MM.1S (cell line): ENCODE measurements around the gene TM2D1.

Source experiments
- DNase-seq: peaks from one replicate; pipeline ENCODE4 v3.0.0-alpha.2; 2015
- H2AFZ ChIP-seq: fragments of 300-600 bp; sonication (generic); 2 replicates; pipeline ENCODE4 v1.6.0; 2016; ENCODE audit warnings: antibody characterized with exemption, low read length
- H3F3A ChIP-seq: fragments of 300-600 bp; sonication (generic); 2 replicates; pipeline ENCODE4 v1.6.1; 2016; ENCODE audit warnings: mild to moderate bottlenecking, antibody characterized with exemption, low read length, moderate library complexity, mixed read lengths; ENCODE audit not compliant: insufficient read depth
- H3K27ac ChIP-seq: fragments of 300-600 bp; sonication (generic); 2 replicates; pipeline ENCODE4 v1.5.1; 2016; ENCODE audit warnings: mild to moderate bottlenecking, low read length
- H3K27me3 ChIP-seq: fragments of 300-600 bp; sonication (generic); replicated peaks from 2 replicates; pipeline ENCODE4 v1.6.0; 2016; ENCODE audit warnings: low read length; ENCODE audit not compliant: insufficient read depth
- H3K36me3 ChIP-seq: fragments of 300-600 bp; sonication (generic); replicated peaks from 2 replicates; pipeline ENCODE4 v1.6.1; 2016; ENCODE audit warnings: mild to moderate bottlenecking, low read length, mixed read lengths; ENCODE audit not compliant: insufficient read depth
- H3K4me1 ChIP-seq: fragments of 300-600 bp; sonication (generic); 2 replicates; pipeline ENCODE4 v1.6.1; 2016; ENCODE audit warnings: low read length, mixed read lengths
- H3K4me2 ChIP-seq: fragments of 300-600 bp; sonication (generic); 2 replicates; pipeline ENCODE4 v1.6.0; 2016; ENCODE audit warnings: low read depth, low read length
- H3K4me3 ChIP-seq: fragments of 300-600 bp; sonication (generic); 2 replicates; pipeline ENCODE4 v1.5.1; 2016; ENCODE audit warnings: low read length, mixed read lengths
- H3K79me2 ChIP-seq: fragments of 300-600 bp; sonication (generic); 2 replicates; pipeline ENCODE4 v1.6.1; 2016; ENCODE audit warnings: mixed run types, low read length, mixed read lengths
- H3K9ac ChIP-seq: fragments of 300-600 bp; sonication (generic); 2 replicates; pipeline ENCODE4 v1.6.1; 2016; ENCODE audit warnings: low read length, mixed read lengths
- H3K9me2 ChIP-seq: fragments of 300-600 bp; sonication (generic); replicated peaks from 2 replicates; pipeline ENCODE4 v1.6.1; 2016; ENCODE audit warnings: mild to moderate bottlenecking, low read length, mixed read lengths; ENCODE audit not compliant: insufficient read depth
- H3K9me3 ChIP-seq: fragments of 300-600 bp; sonication (generic); replicated peaks from 2 replicates; pipeline ENCODE4 v1.6.1; 2016; ENCODE audit warnings: mild to moderate bottlenecking, low read length, mixed read lengths; ENCODE audit not compliant: insufficient read depth
- H4K20me1 ChIP-seq: fragments of 300-600 bp; sonication (generic); 2 replicates; pipeline ENCODE4 v1.6.1; 2016; ENCODE audit warnings: mild to moderate bottlenecking, low read length, moderate library complexity, mixed read lengths; ENCODE audit not compliant: insufficient read depth
- EZH2 ChIP-seq: fragments of 300-600 bp; sonication (generic); optimal IDR thresholded peaks from 2 replicates; pipeline ENCODE3; 2017; ENCODE audit warnings: low read depth, mild to moderate bottlenecking, antibody characterized with exemption, low read length, mixed read lengths
- EZH2phosphoT487 ChIP-seq: fragments of 300-600 bp; sonication (generic); IDR thresholded peaks from 2 replicates; pipeline ENCODE4 v1.6.1; 2018; ENCODE audit warnings: antibody characterized with exemption, low read length
- TF ChIP-seq, protein P1 (sequence below): fragments of 300-600 bp; sonication (generic); IDR thresholded peaks from 2 replicates; pipeline ENCODE4 v1.5.1; 2016; ENCODE audit warnings: antibody characterized with exemption, low read length, mixed read lengths

TM2D1 gene

DNA sequence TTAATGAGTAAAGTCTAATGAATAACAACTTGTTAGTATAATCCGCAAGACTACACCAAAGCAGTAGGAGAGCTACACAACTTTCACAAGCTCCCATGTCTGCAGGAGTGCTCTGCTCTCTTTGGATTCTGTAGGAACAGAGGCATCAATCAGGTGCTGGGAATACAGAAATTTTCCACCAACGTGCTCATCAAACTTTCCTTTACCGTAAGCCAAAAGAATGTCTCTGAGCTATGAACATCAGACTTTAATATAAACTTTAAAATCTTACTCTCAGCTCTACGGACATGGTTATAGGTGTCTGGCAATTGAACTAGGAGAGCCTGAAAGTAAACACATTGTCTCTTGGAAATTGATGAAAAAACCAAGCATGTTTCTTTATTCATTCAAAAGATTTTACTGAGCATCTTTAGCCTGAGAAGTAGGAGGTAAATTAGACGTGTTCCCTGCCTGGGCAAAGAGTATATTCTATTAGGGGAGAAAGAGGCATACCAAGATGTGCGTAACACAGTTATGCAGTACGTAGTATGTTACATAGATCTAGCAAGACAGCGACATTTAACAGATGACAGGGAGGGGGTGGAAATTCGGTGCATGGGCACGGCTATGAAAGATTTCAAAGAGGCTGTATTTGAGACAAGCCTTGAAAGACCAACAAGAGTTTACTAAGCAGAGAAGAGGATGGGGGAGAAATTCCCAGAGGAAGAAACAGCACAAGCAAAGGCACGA, 85.2 kb downstream of the TM2D1 start:
- H3K27me3 ChIP-seq, result no peaks in the 10 kb centered on the region
- no peak for DNase-seq

DNA sequence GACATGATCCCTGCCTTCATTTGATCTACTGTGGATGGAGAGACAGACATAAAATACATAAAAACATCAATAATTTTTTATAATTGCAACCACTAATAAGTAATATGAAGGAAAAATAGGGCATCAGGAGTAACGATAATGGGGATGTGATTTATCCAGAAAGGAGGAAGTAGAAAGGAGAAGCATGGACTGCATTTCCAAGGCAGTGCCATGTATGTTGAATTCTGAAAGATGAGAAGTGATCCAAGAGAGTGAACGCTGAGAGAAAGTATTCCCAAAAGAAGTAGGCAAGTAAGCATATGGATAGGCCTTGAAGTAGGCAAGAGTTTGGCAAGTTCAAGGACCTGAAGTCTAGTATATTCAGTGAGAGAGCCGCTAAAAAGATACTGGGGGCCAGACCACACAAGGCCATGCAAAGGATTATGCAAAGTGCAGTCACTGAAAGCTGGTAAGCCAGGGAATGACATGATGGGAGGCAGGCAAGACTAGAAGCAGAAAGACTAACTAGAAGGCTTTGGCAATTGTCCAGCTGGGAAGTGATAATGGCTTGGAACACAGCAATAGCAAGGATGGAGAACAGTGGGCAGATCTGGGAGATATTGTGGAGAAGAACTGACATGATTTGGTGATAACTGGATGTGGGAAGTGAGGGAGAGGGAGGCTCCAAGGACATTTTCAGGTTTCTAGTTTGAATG, 85.9 kb downstream of the TM2D1 start:
- no peaks in the 10 kb centered on the region for H3K9me2 ChIP-seq
- no peak overlapping the region for H3K27ac ChIP-seq
- DNase-seq, result no peak
- no peaks in the 10 kb centered on the region for H3K9me3 ChIP-seq
- H3K4me2 ChIP-seq, result no peak overlapping the region
- no peaks in the 10 kb centered on the region for H3K79me2 ChIP-seq
- TF ChIP-seq, protein P1, sequence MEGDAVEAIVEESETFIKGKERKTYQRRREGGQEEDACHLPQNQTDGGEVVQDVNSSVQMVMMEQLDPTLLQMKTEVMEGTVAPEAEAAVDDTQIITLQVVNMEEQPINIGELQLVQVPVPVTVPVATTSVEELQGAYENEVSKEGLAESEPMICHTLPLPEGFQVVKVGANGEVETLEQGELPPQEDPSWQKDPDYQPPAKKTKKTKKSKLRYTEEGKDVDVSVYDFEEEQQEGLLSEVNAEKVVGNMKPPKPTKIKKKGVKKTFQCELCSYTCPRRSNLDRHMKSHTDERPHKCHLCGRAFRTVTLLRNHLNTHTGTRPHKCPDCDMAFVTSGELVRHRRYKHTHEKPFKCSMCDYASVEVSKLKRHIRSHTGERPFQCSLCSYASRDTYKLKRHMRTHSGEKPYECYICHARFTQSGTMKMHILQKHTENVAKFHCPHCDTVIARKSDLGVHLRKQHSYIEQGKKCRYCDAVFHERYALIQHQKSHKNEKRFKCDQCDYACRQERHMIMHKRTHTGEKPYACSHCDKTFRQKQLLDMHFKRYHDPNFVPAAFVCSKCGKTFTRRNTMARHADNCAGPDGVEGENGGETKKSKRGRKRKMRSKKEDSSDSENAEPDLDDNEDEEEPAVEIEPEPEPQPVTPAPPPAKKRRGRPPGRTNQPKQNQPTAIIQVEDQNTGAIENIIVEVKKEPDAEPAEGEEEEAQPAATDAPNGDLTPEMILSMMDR, result no peak
- TF ChIP-seq EZH2, result no peak
- no peak for TF ChIP-seq EZH2phosphoT487
- no peaks in the 10 kb centered on the region for H3F3A ChIP-seq
- no peaks in the 10 kb centered on the region for H3K36me3 ChIP-seq
- H3K4me3 ChIP-seq, result no peak overlapping the region
- H4K20me1 ChIP-seq, result no peaks in the 10 kb centered on the region
- H3K9ac ChIP-seq, result no peak overlapping the region
- no peaks in the 10 kb centered on the region for H3K4me1 ChIP-seq
- no peak overlapping the region for H2AFZ ChIP-seq
- no peaks in the 10 kb centered on the region for H3K27me3 ChIP-seq

More for the DNA sequence above, 85.2 kb downstream of the TM2D1 start:
- Histone ChIP-seq H3F3A (no peaks in the 10 kb centered on the region), H3K79me2 (no peaks in the 10 kb centered on the region), H3K9me2 (no peaks in the 10 kb centered on the region), H3K9ac (no peak overlapping the region), H3K4me3 (no peak overlapping the region), H3K36me3 (no peaks in the 10 kb centered on the region), H2AFZ (no peak overlapping the region), H4K20me1 (no peaks in the 10 kb centered on the region), H3K4me2 (no peak overlapping the region), H3K4me1 (no peaks in the 10 kb centered on the region), H3K27ac (no peak overlapping the region), H3K9me3 (no peaks in the 10 kb centered on the region)
- no peak for TF ChIP-seq EZH2
- TF ChIP-seq EZH2phosphoT487, result no peak
- TF ChIP-seq, protein P1, result no peak

DNA sequence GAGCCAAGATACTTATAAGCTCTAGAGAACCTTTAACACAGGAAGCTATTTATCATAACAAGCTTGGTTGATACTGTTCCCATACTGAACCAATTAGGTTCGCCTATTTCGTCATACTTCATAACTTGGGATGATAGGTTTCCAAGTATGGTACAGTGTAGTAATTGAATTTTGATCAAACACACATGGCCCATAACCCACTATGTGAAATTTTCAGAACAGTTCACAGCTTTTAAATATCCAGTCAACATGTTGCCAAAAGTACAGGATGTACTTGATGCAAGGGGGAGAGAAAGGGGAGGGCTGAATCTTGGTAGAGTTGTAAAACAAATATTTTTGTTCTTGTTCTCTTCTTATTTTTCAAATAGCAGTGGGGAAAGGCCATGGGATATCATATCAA, 86.6 kb downstream of the TM2D1 start:
- H4K20me1 ChIP-seq, result no peaks in the 10 kb centered on the region
- no peaks in the 10 kb centered on the region for H3F3A ChIP-seq
- no peak for TF ChIP-seq EZH2phosphoT487
- no peak for TF ChIP-seq EZH2
- TF ChIP-seq, protein P1, result no peak
- H3K9ac ChIP-seq, result no peak overlapping the region
- H3K36me3 ChIP-seq, result no peaks in the 10 kb centered on the region
- H3K27ac ChIP-seq, result no peak overlapping the region
- DNase-seq, result no peak
- H3K4me1 ChIP-seq, result no peaks in the 10 kb centered on the region
- no peaks in the 10 kb centered on the region for H3K79me2 ChIP-seq
- H3K9me2 ChIP-seq, result no peaks in the 10 kb centered on the region
- no peak overlapping the region for H3K4me3 ChIP-seq
- H3K4me2 ChIP-seq, result no peak overlapping the region
- H2AFZ ChIP-seq, result no peak overlapping the region
- no peaks in the 10 kb centered on the region for H3K9me3 ChIP-seq
- no peaks in the 10 kb centered on the region for H3K27me3 ChIP-seq
